Right lobe of liver (tissue), 6 donors: ENCODE measurements around the gene ZMYND11. TPM values are rescaled to one million over a fixed set of nuclear protein-coding genes. Genes with fewer than 3 reads are reported as not detected.

Source experiments
- ATAC-seq, 4 donors: fragments of 200-7000 bp; cut with Tn5 transposase; one replicate each; pipeline ENCODE4 v1.9.1; 2020; ENCODE audit warnings: mild to moderate bottlenecking in 4 of 4, moderate library complexity in 4 of 4
- DNase-seq, 3 donors: peaks; one replicate each; pipeline ENCODE4 v3.0.0-alpha.2; 2020
- H3K27ac ChIP-seq, 3 donors: fragments of 200-600 bp; one replicate each; pipeline ENCODE4 v1.8.0; 2022
- H3K27me3 ChIP-seq, 2 donors: fragments of 200-600 bp; one replicate each; pipeline ENCODE4 v1.8.0; 2022
- H3K36me3 ChIP-seq, 4 donors: fragments of 200-600 bp; sonication (generic) in 1 of 4; one replicate each; pipeline versions ENCODE4 v1.5.1 to v1.8.0; 2017 to 2022; ENCODE audit warnings: control low read depth in 1 of 4
- H3K4me1 ChIP-seq, 4 donors: fragments of 200-600 bp; sonication (generic) in 1 of 4; one replicate each; pipeline versions ENCODE4 v1.5.1 to v1.8.0; 2017 to 2022; ENCODE audit warnings: control low read depth in 1 of 4
- H3K4me3 ChIP-seq, 3 donors: fragments of 200-600 bp; one replicate each; pipeline ENCODE4 v1.8.0; 2022
- H3K9me3 ChIP-seq, 4 donors: fragments of 200-600 bp; sonication (generic) in 1 of 4; one replicate each; pipeline versions ENCODE4 v1.5.1 to v1.8.0; 2017 to 2022; ENCODE audit warnings: control low read depth in 1 of 4
- POLR2A ChIP-seq: fragments of 450-650 bp; IDR thresholded peaks from one replicate; pipeline ENCODE4 v1.6.1; 2017; ENCODE audit warnings: antibody characterized with exemption, mild to moderate bottlenecking
- WGBS: methylation state at CpG from one replicate; pipeline ENCODE4 v1.1.6; 2018; ENCODE audit warnings: low coverage, low lambda C conversion rate; ENCODE audit not compliant: insufficient coverage; ENCODE audit errors: missing lambda C conversion rate; 5-methylcytosine and 5-hydroxymethylcytosine counted together
- intact Hi-C, 2 donors: fragments of 100-400 bp; cut with DNase I; formaldehyde crosslinking; loops; one replicate each; pipeline versions ENCODE4 v1.11.2 to v1.14.1; 2022
- total RNA-seq, 6 experiments: library from RNA; depleted of rRNA in 2 of 6; stranded (reverse); fragments of >200 nt in 2 of 6; fragmentation: NEBNext Ultra II Directional in 3 of 6; extraction: Animal tissue kit (Norgen Biotek cat#: 25700) in 3 of 6; gene quantifications; one replicate each; pipeline versions ENCODE4 v1.1.0 to v1.2.4, GENCODE V29; 2016 to 2023
- TF ChIP-seq, protein P1 (sequence below), 4 donors: fragments of 200-600 bp in 3 of 4; fragments of 450-650 bp in 1 of 4; IDR thresholded peaks; one replicate each; pipeline versions ENCODE4 v1.5.1 to v1.8.0; 2016 to 2022; ENCODE audit warnings: antibody characterized with exemption in 4 of 4, mild to moderate bottlenecking in 2 of 4
- donor health status: DM: no; HTN: yes; CAD: no.
- donor health status: DM: no; HTN: no; CAD: no.
- donor health status: DM: no; HTN: no; CAD: no.
- donor health status: DM: no; HTN: yes; CAD: no.
- donor health status: DM: no; HTN: yes; CAD: no.

The ZMYND11 gene
- total RNA-seq, 6 experiments from 2014 or later: 22.5 to 30.6 (median 24.4) TPM

DNA sequence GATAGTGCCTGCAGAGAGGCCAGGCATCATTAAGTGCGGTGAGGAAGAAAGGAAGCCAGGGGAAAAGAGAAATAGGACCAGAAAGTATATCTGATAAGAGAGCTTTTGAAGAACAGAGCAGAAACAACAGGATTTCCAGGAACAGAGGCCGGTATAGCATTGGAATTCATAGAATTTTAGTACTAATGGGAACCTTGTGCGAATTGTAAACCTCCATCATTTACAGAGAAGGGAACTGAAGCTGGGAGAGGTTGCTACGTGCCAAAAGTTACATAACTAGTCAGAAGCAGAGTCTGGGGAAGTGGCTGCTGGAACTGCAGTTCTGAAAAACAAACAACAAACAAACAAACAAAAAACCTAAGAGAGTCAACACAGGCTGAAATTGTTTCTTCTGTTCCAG lies 5.4 kb upstream of the ZMYND11 start:
- intact Hi-C loops: no loop called here
- Histone ChIP-seq H3K9me3 (no peaks in the 10 kb centered on the region), H3K27me3 (no peaks in the 10 kb centered on the region), H3K4me3 (no peak overlapping the region), H3K4me1 (no peaks in the 10 kb centered on the region), H3K36me3 (no peaks in the 10 kb centered on the region), H3K27ac (no peak overlapping the region)
- WGBS: 33% methylated on average over 4 of the region's 4 CpGs
- DNase-seq (no peak), ATAC-seq (no peak)
- TF ChIP-seq POLR2A: no peak
- TF ChIP-seq, protein P1, sequence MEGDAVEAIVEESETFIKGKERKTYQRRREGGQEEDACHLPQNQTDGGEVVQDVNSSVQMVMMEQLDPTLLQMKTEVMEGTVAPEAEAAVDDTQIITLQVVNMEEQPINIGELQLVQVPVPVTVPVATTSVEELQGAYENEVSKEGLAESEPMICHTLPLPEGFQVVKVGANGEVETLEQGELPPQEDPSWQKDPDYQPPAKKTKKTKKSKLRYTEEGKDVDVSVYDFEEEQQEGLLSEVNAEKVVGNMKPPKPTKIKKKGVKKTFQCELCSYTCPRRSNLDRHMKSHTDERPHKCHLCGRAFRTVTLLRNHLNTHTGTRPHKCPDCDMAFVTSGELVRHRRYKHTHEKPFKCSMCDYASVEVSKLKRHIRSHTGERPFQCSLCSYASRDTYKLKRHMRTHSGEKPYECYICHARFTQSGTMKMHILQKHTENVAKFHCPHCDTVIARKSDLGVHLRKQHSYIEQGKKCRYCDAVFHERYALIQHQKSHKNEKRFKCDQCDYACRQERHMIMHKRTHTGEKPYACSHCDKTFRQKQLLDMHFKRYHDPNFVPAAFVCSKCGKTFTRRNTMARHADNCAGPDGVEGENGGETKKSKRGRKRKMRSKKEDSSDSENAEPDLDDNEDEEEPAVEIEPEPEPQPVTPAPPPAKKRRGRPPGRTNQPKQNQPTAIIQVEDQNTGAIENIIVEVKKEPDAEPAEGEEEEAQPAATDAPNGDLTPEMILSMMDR (IDR thresholded peaks at IDR 0.05): no peak

DNA sequence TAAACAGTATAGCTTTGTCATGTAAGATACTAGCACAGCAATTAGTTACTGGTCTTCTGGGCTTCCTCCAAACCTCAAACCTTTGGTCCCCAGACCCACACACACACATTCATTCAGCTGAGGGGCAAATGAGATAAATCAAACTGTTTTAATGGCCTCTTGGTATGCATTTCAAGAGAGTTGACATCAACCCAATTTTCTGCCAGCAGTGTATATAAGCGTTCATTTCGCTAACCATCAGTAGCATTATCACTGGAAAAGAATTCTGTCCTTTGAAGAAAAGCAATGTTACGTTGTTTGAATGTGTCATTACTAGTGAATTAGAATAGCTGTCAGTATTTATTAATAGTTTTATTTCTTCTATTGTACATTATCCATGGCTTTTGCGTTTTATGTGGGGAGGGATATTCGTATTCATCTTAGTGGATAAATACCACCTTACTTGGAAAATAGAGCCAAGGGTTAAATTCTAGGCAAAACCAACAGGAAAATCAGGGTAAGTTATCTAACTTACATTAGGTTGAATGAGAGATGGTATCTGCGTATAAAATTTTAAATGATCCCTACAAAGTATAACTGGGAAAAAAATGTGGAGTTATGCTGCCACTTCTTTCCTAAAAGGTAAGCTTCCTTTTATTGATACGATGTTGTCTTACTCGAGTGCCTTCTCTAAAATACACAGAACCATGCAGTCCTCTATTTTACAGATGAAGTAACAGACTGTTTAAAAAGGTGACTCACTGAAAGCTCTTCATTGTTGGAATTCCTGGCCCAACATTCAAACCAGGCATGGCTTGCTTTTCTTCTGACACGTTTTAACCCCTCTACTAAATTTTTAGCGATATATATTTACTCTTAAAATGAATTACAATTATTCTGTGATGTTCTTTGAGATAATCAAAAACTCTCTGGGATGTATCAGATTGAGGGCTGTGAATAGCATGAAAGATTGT lies 2.0 kb upstream of the ZMYND11 start:
- H3K27ac ChIP-seq: no peak overlapping the region
- TF ChIP-seq POLR2A: peak; percentile 41
- TF ChIP-seq, protein P1 (IDR thresholded peaks at IDR 0.05): no peak
- peaks cover 0 to 11% (median 4%) of the 10 kb centered on the region in 4 donors for H3K4me1 ChIP-seq
- no peak for DNase-seq
- H3K4me3 ChIP-seq: no peak overlapping the region
- intact Hi-C loops: no loop called here
- peak in 1 of 4 donors; percentile 41 for ATAC-seq
- H3K36me3 ChIP-seq: no peaks in the 10 kb centered on the region
- H3K27me3 ChIP-seq: no peaks in the 10 kb centered on the region
- 62% methylated on average over 10 of the region's 10 CpGs for WGBS
- H3K9me3 ChIP-seq: no peaks in the 10 kb centered on the region

DNA sequence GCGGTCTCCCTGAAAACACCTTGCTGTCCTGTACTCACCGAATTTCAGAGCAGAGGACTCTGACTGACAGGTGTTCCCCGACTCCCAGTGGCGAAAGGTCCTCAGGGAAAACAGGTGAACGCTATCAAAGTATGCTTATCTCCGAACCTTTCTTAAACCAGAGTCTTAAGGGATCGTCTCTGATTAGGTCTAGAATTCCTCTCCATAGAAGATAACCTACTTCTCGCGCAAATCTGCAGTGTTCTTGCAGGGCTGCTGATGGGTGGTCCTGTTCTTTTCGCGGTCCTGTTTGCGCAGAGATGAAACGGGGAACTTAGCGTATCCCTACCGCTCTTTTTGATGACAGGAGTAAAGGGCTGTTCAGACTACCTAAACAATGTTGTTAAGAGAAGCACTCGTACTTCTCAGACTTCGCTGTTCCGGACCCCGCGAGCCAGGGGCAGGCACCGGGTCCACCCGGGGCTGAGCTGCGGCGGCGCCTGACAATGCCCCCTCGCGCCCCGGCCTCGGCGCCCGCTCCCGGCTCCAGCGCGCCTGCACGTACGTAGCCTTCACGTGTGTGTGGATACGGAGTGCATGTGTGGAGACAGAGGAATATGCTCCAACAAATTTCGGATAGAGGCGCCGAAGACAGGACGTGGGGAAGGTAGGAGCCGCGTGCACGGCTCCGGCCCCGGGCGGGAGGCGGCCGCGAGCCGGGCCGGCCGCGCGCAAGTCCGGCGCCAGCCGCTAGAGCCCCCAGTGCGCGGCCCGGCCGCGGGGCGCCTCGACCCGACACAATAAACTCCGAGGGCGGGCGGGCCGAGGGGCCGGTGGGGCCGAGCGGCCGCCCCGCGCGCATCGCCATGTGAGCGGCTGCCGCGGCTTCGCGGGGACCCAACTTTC lies 766 bp upstream of the ZMYND11 start:
- Histone ChIP-seq H3K36me3 (no peaks in the 10 kb centered on the region), H3K27me3 (no peaks in the 10 kb centered on the region), H3K27ac (peak overlapping the region; percentile 86 to 97 (median 88)), H3K4me1 (peaks cover 0 to 11% (median 4%) of the 10 kb centered on the region in 4 donors), H3K9me3 (no peaks in the 10 kb centered on the region), H3K4me3 (peak overlapping the region; percentile 49 to 78 (median 75))
- no peak for TF ChIP-seq POLR2A
- TF ChIP-seq, protein P1 (IDR thresholded peaks at IDR 0.05): peak in 1 of 4 donors; percentile 26
- intact Hi-C loops: no loop called here
- ATAC-seq (peak; percentile 23 to 56 (median 42)), DNase-seq (peak in 2 of 3 donors; percentile 44 to 50)
- WGBS: under 1% methylated on average over 27 of the region's 84 CpGs

DNA sequence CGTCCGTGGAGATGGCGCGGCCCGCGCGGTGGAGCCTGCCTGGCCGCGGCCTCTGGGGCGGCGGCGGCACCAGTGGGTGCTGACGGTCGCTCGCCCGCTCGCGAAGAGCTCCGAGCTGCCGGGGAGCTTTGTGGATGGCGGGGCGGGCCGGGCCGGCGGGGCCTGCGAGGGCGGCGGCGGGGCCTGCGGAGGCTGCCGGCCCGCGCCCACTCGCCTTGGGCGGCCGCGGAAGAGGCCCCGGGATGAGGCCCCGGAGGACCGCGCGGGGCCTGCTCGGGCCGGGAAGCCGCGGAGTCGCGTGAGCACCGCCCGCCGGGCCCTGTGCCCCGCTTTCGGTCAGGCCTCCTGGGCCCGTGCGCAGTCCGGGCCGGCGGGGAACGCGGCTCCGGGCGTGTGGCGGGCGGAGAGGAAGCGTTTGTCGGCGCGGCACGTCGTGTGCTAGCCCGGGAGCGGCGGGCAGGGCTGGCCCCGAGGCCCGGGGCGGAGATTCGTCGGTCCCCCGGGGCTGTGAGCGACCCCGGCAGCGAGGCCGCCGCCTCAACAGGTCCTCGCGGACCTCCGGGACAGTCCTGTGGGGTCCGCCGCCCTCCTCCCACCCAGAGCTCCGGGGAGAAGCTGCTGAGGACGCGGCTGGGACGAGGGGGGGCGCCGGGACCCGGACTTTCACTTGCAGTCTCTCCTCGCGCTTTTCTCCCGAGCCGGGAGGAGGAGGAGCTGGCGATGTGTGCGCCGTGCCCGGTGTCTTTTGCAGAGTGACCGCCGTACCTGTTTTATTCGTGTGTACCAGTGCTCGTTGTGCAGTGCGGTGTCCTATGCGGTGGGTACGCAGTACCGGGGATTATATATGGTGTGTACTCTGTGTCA lies 578 bp downstream of the ZMYND11 start:
- peak overlapping the region; percentile 57 to 78 (median 75) for H3K4me3 ChIP-seq
- ATAC-seq (peak; percentile 57 to 68 (median 65)), DNase-seq (peak; percentile 73 to 76 (median 76))
- peak; percentile 52 for TF ChIP-seq POLR2A
- TF ChIP-seq, protein P1 (IDR thresholded peaks at IDR 0.05): no peak
- peaks cover 0 to 14% (median 4%) of the 10 kb centered on the region in 4 donors for H3K4me1 ChIP-seq
- H3K9me3 ChIP-seq: no peaks in the 10 kb centered on the region
- H3K36me3 ChIP-seq: no peaks in the 10 kb centered on the region
- no peaks in the 10 kb centered on the region for H3K27me3 ChIP-seq
- H3K27ac ChIP-seq: peak overlapping the region; percentile 86 to 97 (median 88)
- intact Hi-C loops: no loop called here
- 0% methylated on average over 19 of the region's 112 CpGs for WGBS
